K562 (cell line): ENCODE results near the gene NAP1L4. TPM values are rescaled to one million over a fixed set of nuclear protein-coding genes. Genes with fewer than 3 reads are reported as not detected.

Experiments used
- ETV6 ChIP-seq, 3 experiments: fragments of 150-350 bp in 1 of 3; sonication (generic) in 1 of 3; formaldehyde crosslinking in 1 of 3; IDR thresholded peaks; 2 replicates each; pipeline versions ENCODE4 v1.6.1 to v1.8.0; 2014 to 2022; ENCODE audit warnings: borderline replicate concordance in 2 of 3, low read depth in 2 of 3, antibody characterized with exemption in 1 of 3, low read length in 1 of 3, mild to moderate bottlenecking in 1 of 3, missing genetic modification reagents in 1 of 3
- HDGF ChIP-seq: fragments of 450-650 bp; IDR thresholded peaks from 2 replicates; pipeline ENCODE4 v1.6.1; 2016
- IRF2 ChIP-seq: sonication (generic); formaldehyde crosslinking; IDR thresholded peaks from 2 replicates; pipeline ENCODE4 v1.8.1; 2022; ENCODE audit warnings: mild to moderate bottlenecking, missing genetic modification reagents
- SRSF9 ChIP-seq: fragments of 200-400 bp; formaldehyde crosslinking; IDR thresholded peaks from 2 replicates; pipeline ENCODE4 v1.6.1; 2017; ENCODE audit warnings: low read depth, low read length, borderline replicate concordance
- polyA plus RNA-seq, 8 experiments: library from polyadenylated mRNA; depleted of rRNA in 4 of 8; stranded (reverse) in 5 of 8; unstranded in 3 of 8; fragments of >200 nt; fragmentation: Nextera tagmentation in 2 of 8; fragmentation: Illumina TruSeq in 1 of 8; extraction: Ambion mirVana in 2 of 8; extraction: Trizol in 1 of 8; gene quantifications; 2 replicates each; pipeline versions ENCODE4 v1.2.1 to v1.2.3, GENCODE V29; 2011 to 2014; ENCODE audit warnings: inconsistent platforms in 1 of 8, missing spikeins in 1 of 8
- total RNA-seq, 7 experiments: library from RNA; depleted of rRNA in 6 of 7; stranded (reverse); fragments of >200 nt in 6 of 7; fragmentation: Illumina TruSeq in 2 of 7; extraction: Trizol in 2 of 7; gene quantifications; 2 replicates each; pipeline versions ENCODE4 v1.2.1 to v1.2.3, GENCODE V29; 2011 to 2021; ENCODE audit warnings: low replicate concordance in 1 of 7
- TF ChIP-seq, protein P1 (sequence below): fragments of 450-650 bp; IDR thresholded peaks from 2 replicates; pipeline ENCODE4 v1.6.1; 2016; ENCODE audit warnings: mild to moderate bottlenecking, moderate library complexity
- TF ChIP-seq, protein P2 (sequence below): fragments of 250-450 bp; sonication (Bioruptor Pico); IDR thresholded peaks from 2 replicates; pipeline ENCODE4 v1.6.1; 2021; ENCODE audit warnings: mild to moderate bottlenecking
- TF ChIP-seq, protein P3 (sequence below): sonication (generic); formaldehyde crosslinking; IDR thresholded peaks from 2 replicates; pipeline ENCODE4 v1.8.0; 2023; ENCODE audit warnings: mild to moderate bottlenecking, missing genetic modification reagents

The NAP1L4 gene
- total and polyA plus RNA-seq, 9 of the 15 experiments (the other 6 are each of a cell fraction or from before 2014, with no cell fraction given): 34.1 to 237 (median 179) TPM

GRCh38 chr11:2928605-2929530 lies 63.3 kb downstream of the NAP1L4 start, which contains the start of gene PHLDA2 (continued):
- TF ChIP-seq, protein P1, sequence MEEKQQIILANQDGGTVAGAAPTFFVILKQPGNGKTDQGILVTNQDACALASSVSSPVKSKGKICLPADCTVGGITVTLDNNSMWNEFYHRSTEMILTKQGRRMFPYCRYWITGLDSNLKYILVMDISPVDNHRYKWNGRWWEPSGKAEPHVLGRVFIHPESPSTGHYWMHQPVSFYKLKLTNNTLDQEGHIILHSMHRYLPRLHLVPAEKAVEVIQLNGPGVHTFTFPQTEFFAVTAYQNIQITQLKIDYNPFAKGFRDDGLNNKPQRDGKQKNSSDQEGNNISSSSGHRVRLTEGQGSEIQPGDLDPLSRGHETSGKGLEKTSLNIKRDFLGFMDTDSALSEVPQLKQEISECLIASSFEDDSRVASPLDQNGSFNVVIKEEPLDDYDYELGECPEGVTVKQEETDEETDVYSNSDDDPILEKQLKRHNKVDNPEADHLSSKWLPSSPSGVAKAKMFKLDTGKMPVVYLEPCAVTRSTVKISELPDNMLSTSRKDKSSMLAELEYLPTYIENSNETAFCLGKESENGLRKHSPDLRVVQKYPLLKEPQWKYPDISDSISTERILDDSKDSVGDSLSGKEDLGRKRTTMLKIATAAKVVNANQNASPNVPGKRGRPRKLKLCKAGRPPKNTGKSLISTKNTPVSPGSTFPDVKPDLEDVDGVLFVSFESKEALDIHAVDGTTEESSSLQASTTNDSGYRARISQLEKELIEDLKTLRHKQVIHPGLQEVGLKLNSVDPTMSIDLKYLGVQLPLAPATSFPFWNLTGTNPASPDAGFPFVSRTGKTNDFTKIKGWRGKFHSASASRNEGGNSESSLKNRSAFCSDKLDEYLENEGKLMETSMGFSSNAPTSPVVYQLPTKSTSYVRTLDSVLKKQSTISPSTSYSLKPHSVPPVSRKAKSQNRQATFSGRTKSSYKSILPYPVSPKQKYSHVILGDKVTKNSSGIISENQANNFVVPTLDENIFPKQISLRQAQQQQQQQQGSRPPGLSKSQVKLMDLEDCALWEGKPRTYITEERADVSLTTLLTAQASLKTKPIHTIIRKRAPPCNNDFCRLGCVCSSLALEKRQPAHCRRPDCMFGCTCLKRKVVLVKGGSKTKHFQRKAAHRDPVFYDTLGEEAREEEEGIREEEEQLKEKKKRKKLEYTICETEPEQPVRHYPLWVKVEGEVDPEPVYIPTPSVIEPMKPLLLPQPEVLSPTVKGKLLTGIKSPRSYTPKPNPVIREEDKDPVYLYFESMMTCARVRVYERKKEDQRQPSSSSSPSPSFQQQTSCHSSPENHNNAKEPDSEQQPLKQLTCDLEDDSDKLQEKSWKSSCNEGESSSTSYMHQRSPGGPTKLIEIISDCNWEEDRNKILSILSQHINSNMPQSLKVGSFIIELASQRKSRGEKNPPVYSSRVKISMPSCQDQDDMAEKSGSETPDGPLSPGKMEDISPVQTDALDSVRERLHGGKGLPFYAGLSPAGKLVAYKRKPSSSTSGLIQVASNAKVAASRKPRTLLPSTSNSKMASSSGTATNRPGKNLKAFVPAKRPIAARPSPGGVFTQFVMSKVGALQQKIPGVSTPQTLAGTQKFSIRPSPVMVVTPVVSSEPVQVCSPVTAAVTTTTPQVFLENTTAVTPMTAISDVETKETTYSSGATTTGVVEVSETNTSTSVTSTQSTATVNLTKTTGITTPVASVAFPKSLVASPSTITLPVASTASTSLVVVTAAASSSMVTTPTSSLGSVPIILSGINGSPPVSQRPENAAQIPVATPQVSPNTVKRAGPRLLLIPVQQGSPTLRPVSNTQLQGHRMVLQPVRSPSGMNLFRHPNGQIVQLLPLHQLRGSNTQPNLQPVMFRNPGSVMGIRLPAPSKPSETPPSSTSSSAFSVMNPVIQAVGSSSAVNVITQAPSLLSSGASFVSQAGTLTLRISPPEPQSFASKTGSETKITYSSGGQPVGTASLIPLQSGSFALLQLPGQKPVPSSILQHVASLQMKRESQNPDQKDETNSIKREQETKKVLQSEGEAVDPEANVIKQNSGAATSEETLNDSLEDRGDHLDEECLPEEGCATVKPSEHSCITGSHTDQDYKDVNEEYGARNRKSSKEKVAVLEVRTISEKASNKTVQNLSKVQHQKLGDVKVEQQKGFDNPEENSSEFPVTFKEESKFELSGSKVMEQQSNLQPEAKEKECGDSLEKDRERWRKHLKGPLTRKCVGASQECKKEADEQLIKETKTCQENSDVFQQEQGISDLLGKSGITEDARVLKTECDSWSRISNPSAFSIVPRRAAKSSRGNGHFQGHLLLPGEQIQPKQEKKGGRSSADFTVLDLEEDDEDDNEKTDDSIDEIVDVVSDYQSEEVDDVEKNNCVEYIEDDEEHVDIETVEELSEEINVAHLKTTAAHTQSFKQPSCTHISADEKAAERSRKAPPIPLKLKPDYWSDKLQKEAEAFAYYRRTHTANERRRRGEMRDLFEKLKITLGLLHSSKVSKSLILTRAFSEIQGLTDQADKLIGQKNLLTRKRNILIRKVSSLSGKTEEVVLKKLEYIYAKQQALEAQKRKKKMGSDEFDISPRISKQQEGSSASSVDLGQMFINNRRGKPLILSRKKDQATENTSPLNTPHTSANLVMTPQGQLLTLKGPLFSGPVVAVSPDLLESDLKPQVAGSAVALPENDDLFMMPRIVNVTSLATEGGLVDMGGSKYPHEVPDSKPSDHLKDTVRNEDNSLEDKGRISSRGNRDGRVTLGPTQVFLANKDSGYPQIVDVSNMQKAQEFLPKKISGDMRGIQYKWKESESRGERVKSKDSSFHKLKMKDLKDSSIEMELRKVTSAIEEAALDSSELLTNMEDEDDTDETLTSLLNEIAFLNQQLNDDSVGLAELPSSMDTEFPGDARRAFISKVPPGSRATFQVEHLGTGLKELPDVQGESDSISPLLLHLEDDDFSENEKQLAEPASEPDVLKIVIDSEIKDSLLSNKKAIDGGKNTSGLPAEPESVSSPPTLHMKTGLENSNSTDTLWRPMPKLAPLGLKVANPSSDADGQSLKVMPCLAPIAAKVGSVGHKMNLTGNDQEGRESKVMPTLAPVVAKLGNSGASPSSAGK: peak; percentile 94
- TF ChIP-seq ETV6 (IDR thresholded peaks at IDR 0.05; ENCODE audit: borderline replicate concordance in 1 of 2, low read depth in 2 of 2, low read length in 1 of 2): no peak
- TF ChIP-seq ETV6 (CRISPR knock-in tag; IDR thresholded peaks at IDR 0.05; ENCODE audit: borderline replicate concordance): peak; percentile 86
- TF ChIP-seq HDGF: no peak
- TF ChIP-seq, protein P2, sequence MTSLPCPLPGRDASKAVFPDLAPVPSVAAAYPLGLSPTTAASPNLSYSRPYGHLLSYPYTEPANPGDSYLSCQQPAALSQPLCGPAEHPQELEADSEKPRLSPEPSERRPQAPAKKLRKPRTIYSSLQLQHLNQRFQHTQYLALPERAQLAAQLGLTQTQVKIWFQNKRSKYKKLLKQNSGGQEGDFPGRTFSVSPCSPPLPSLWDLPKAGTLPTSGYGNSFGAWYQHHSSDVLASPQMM (CRISPR knock-in tag): no peak
- no peak for TF ChIP-seq SRSF9
- no peak for TF ChIP-seq IRF2 (CRISPR knock-in tag)
- TF ChIP-seq, protein P3, sequence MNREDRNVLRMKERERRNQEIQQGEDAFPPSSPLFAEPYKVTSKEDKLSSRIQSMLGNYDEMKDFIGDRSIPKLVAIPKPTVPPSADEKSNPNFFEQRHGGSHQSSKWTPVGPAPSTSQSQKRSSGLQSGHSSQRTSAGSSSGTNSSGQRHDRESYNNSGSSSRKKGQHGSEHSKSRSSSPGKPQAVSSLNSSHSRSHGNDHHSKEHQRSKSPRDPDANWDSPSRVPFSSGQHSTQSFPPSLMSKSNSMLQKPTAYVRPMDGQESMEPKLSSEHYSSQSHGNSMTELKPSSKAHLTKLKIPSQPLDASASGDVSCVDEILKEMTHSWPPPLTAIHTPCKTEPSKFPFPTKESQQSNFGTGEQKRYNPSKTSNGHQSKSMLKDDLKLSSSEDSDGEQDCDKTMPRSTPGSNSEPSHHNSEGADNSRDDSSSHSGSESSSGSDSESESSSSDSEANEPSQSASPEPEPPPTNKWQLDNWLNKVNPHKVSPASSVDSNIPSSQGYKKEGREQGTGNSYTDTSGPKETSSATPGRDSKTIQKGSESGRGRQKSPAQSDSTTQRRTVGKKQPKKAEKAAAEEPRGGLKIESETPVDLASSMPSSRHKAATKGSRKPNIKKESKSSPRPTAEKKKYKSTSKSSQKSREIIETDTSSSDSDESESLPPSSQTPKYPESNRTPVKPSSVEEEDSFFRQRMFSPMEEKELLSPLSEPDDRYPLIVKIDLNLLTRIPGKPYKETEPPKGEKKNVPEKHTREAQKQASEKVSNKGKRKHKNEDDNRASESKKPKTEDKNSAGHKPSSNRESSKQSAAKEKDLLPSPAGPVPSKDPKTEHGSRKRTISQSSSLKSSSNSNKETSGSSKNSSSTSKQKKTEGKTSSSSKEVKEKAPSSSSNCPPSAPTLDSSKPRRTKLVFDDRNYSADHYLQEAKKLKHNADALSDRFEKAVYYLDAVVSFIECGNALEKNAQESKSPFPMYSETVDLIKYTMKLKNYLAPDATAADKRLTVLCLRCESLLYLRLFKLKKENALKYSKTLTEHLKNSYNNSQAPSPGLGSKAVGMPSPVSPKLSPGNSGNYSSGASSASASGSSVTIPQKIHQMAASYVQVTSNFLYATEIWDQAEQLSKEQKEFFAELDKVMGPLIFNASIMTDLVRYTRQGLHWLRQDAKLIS: no peak
